ENCODE results near the gene CAMTA1.

- no peak for TF ChIP-seq CTCF (IDR thresholded peaks at IDR 0.05)
- TF ChIP-seq GABPA (IDR thresholded peaks at IDR 0.05; ENCODE audit: low read depth) = no peak
Measured at GRCh38 chr1:7105269-7105668, 320.0 kb downstream of the CAMTA1 start.
